OCI-LY3 (cell line): ENCODE measurements around the gene ROR1.

Experiments
- CTCF ChIP-seq: fragments of 200-600, 300-600 bp; sonication (generic); IDR thresholded peaks from 2 replicates; pipeline ENCODE4 v1.5.1; 2014; ENCODE audit warnings: antibody characterized with exemption, low read length, low read depth
- EZH2phosphoT487 ChIP-seq: fragments of 200-600 bp; shearing (Covaris generic); IDR thresholded peaks from 2 replicates; pipeline ENCODE4 v1.6.1; 2018; ENCODE audit warnings: antibody characterized with exemption, mixed run types, low read depth

GRCh38 chr1:63793741-63794240, 20.0 kb downstream of the ROR1 start:
- TF ChIP-seq EZH2phosphoT487 (no peak), CTCF (no peak)
